GM21619 (cell line): ENCODE results near the gene LAMTOR3.

Experiments used
- ATAC-seq: cut with Tn5 transposase; IDR thresholded peaks from one replicate; pipeline ENCODE4 v1.9.1; 2021; ENCODE audit not compliant: unreplicated experiment

LAMTOR3 gene, protein sequence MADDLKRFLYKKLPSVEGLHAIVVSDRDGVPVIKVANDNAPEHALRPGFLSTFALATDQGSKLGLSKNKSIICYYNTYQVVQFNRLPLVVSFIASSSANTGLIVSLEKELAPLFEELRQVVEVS

DNA sequence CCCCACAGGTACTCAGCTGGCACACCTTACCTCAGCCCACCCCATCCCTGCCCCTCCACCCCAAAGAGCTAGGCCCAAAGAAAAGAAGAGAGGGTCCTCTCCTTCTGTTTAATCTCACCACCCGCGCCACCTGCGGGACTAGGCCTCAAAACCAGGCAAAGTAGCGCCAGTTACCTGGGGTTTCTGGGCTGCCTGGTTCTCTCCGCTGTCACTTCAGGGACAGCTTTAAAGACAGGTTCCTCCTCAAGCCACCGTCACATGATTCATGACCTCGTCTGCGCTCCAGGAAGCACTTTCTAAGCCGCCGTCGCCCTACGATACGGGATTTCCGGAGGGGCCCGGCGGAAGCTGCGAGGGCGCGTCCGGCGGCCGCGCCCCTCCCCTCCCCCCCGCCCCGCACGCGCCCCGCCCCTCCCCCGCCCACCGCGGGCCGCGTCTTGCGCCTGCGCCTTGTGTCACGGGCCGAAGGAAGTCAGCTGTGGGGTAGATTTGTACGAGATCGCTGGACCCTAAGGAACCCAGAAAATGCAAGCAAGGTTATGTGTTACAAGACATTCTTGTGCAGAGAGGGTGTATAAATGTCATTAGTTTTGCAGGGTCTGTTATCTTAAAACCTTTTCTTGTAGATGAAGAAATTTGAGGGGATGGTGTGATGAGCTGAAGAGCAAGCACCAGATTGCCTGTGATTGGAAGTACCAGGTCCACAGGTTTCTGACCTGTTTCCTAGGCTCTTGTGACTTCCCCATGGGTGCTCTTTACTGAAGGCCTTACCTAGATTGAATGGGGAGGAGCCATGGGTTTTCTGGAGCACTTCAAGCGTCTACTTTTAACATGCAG, at the start of gene LAMTOR3:
TSS of gene LAMTOR3 (minus strand) at position 267 of the 837 bp plus-strand sequence. CDS start 464 bp downstream, outside the sequence.
- peak; percentile 100 for ATAC-seq

DNA sequence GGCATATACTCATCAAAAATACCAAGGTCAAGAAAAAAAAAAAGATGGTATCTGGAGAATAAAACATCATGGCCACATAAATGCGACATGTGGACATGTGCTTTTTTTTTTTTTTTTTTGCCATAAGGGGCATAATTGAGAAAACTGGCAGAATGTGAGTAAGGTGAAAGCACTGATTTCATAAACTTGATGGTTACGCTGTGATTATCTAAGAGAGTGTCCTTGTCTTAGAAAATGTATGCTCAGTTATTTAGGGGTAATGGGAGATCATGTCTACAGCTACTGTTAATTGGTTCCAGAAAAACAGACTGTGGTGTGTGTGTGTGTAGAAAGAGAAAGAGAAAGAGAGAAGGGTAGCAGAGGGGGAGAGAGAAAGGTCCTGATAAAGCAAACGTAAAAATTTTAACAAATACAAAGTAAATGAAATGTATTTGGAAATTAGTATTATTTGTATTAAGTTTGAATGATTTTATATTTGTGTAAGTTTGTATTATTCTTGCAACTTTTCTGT, 44.1 kb upstream of the LAMTOR3 start:
- no peak for ATAC-seq

DNA sequence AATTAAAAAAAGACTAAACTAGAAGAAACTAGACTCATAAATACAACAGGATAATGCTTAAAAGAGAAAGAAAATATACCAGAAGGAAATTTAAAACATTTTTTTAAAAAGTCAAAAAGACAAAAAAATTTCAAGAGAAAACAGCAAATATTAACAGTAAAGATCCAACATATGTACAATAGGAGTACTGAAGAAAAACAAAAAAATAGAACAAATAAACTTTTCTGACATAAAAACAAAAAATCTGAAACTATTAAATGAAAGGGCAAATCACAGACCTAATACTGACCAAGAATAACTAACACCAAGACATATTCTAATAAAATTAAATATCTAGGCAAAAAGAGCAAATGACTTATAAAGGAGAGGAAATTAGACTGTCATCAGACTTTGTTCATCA, 40.7 kb upstream of the LAMTOR3 start:
- ATAC-seq = no peak

DNA sequence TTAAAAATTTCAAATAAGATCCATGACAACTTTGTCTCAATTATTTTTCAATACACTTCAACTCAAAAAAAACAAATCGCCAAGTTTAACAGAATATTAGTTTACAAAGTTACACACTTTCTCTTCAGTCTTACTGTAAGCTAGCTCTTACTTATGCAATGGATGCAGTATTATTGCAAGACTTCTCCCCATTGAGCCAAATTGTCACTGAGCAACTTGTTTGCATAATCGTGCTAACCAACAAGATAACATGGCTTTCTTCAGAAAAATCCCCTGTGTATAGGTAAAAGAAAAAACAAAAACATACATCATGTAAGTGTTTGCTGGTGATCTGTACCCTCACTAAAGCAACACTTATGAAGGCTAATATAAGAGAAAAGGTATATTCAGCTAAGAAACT, 33.3 kb upstream of the LAMTOR3 start:
- ATAC-seq = no peak

DNA sequence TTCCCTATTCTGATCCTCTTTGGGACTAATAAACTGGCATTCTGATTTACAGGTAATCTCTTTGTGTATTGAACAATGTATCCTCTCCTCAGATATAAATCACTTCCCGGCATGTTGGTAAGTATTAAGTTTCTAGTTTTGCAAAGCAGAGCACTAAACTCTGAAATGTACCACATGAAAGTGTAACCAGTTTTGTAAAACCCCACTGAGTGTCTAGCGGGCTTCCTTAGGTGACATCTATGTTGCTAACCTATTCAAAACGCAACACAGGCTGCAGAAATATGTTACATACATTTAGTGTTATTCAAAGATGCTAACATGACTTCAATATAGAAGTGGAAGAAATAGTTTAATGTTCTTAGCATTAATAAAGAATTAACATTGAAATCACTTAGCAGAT, 26.9 kb upstream of the LAMTOR3 start:
- ATAC-seq = no peak

DNA sequence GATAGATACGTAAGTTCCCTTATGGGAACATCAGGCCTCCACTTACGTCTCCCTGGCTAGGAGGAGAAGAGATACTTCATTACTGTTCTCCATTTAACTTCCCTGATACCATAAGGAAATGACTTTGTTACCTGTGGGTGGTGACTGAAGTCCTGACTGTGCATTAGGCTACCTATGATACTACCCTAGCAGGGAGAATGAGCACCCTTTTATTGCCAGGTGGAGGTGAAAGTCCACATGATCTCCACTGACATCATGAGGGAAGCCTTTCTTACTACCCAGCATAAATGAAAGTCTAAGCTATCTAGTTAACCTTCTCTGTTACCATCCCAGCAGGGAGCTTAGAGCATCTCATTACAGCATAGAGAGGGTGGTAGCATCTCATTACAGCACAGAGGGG, 24.4 kb upstream of the LAMTOR3 start:
- no peak for ATAC-seq

DNA sequence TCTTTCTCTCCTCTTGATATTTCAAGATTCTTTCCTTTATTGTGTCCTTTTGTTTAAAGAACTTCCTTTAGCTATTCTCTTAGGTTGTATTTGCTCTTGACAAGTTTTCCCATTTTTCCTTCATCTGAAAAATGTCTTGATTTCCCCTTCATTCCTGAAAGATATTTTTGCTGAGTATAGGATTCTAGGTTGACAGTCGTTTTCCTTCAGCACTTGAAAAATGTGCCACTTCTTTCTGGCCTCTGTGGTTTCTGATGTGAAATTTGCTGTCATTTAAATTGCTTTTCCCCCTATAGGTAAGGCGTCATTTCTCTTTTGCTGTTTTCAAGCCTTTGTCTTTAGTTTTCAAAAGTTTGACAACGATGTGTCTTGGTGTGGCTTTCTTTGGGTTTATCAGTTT, 23.3 kb upstream of the LAMTOR3 start:
- no peak for ATAC-seq

DNA sequence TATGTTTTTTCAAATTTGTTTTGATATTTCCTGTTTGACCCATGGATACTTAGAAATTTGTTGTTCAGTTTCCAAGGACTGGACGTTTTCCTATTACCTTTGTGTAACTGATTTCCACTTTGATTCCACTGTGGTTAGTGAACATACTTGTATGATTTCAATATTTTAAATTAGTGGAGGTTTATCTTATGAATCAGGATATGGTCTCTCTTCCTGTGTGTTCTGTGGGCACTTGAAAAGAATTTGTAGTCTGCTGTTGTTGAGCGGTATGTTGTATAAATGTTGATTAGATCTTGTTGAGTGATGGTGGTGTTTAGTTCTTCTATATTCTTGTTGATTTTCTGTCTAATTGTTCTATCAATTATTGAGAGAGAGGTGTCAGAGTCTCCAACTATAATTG, 21.2 kb upstream of the LAMTOR3 start:
- ATAC-seq = no peak

DNA sequence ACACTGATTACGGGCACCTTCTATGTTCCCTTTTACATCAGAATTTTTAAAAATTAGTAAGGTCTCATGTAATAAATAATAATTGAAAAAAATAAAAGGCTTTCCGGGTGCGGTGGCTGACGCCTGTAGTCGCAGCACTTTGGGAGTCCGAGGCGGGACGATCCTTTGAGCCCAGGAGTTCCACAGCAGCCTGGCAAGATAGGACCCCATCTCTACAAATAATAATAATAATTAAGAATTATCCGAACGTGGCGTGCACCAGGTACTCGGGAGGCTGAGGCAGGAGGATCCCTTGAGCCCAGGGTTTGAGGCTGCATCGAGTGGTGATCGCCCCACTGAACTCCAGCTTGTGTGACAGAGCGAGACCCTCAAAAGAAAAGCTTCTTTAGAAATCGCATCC, 771 bp upstream of the LAMTOR3 start:
- no peak for ATAC-seq

DNA sequence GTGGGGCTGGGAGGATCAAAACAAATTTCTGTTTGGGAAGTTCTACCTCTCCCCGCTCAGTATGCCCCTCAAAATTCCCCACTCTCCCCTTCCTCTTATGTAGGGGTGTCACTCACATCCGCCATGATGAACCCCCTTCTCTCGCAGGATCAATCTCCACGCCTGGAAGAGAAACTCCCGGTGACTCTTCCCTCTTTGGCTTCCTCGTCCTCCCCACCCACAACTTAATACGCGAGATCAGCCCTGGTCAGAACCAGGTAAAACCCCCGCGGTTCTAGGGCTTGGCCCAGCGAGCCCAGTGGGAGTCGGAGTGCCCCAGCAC, 427 bp downstream of the LAMTOR3 start:
- no peak for ATAC-seq

DNA sequence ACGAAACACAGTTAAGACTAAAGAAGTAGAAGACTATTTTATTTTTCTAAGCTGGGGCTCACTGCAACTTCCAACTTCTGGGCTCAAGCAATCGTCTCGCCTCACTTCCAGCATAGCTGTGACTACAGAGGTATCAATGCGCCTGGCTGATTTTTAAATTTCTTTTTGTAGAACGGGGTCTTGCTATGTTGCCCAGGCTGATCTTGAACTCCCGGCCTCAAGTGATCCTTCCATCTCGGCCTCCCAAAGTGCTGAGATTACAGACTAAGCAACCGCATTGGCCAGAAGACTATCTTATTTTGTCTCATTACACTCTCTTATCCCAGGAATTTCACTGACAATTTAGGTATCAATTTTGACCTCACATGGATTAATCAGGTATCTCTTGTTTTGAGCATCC, 1.2 kb downstream of the LAMTOR3 start:
- no peak for ATAC-seq

DNA sequence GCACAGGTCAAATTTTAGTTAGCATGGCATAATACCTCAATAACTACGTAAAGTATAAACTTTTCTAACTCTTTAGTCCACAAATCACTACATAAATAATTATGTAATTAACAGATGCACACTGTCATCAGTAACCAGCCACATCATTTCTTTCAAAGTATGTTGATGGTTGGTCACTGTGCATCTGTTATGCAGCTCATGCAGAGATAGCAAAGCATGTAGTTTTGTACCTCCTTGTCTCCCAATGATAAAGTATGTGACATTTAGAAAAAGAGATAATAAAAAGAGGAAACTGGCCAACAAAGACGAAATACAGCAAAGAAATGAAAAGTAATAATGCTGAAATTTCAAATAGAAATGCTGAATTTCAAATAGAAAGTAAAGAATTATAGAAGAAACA, 2.9 kb downstream of the LAMTOR3 start:
- no peak for ATAC-seq

DNA sequence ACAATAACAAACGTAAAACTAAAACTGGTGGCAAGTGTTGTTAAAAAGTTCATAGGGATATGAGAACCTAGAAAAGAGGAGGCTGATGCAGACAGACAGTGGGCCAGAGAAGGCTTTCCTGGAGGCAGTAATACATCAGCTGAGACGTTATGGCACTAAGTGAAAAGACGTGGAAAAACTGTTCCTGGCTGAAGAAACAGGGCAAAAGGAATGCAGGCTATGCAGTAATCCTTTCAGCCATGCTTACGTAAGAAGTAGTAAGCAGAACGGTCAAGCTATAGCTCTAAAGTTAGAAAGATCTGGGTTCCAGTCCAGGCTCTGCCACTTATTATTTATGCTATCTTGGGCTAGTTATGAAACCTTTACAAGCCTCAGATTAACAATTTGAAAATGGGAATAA, 6.4 kb downstream of the LAMTOR3 start:
- no peak for ATAC-seq

DNA sequence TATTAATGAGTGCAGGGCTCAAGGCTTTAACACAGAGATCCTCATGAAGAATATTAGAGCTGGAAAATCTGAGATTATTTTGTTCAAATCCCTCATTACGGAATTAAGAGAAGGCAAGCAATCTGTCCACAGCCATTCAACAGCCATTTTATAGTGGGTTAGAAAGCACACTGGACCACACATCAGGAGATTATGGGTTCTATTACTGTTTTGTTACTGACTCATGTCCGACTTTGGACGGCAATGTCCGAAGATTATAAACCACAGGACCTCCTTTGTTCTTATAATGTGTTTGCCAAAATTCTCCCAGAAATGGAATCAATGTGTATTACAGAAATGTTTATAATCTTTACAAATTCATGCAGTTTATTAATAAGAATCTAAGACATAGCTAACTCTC, 8.1 kb downstream of the LAMTOR3 start:
- ATAC-seq = no peak

DNA sequence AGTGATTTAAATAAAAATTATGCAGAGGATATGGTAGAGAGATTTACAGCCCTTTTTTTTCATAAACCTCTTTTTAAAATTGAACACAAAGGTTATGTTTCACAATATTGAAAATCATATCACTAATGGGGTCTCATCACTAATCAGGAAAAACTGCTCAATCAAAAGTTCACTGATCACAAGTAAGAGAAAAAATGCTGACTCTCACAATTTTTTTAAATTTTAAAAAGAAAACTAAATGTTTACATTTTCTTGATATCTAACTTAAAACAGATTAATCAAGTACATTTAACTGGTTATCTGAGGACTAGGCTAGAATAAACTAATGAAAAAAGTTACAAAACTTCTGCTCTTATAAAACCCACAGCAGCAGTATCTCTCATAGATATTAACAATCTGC, 8.5 kb downstream of the LAMTOR3 start:
- ATAC-seq = no peak

DNA sequence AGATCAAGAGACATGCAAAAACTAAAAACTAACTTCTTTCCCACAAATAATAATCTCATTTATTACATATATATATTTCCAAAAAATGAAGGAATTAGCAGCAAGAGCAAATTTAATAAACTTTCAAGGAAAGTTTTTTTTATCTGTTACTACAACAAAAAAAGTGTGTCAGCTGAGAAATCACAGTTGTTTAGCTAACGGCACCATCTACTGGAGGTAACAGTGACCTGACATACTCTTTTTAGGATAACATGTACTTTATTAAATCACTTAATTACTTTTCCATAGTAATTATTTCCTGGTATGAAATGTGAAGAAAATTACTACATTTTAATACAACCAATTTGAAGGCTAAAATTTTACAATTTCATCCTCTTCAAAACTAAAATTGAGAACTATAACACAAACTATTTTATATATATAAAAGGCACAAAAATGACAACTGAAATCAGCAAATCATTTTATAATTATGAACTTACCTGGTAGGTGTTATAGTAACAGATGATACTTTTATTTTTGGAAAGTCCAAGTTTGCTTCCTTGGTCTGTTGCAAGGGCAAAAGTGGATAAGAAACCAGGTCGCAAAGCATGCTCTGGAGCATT, 9.1 kb downstream of the LAMTOR3 start:
- no peak for ATAC-seq

DNA sequence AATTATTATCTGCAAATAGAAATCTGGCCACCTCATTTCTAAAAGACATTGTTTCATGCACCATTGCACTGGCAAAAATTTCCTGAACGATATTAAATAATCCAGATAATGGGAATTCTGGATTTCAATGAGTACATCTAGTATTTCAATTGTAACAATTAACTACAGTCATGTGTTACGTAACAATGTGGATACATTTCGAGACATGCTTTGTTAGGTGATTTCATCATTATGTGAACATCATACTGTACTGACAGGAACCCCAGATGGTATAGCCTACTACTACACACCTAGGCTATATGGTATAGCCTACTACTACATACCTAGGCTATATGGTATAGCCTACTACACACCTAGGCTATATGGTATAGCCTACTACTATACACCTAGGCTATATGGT, 14.8 kb downstream of the LAMTOR3 start:
- ATAC-seq = no peak

DNA sequence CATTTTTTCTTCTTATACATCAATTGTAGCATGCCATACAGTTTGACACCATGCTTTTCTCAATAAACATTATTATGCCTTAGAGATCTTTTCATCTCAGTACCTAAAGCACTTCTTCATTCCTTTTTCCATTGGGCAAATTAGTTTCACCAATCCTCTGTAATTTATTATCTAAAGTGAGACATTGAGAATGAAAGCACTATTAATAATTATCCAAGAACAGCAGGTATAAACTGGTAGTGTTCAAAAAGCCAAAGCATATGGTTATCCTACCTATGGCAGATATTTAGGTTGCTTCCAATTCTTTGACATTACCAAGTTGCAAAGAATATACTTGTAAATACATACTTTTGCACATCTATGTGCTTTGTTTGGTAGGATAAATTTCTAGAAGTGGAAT, 15.6 kb downstream of the LAMTOR3 start:
- ATAC-seq = peak; percentile 63

DNA sequence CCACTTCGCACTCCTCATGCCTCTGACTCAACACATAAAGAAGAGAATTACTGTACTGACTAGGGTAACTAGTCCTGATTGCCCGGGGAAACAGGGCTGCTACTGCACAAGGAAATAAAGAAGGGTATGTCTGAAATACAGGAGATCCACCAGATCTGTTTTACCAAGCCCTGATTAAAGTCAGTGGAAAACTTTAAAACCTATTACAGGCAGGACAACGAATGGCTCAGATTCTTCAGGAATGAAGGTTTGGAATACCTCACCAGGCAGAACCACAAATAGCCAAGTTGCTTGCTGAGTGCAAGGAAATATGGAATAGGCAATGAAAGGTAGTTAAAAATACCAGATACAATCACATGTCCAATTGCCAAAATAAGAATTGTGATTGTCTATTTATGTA, 17.3 kb downstream of the LAMTOR3 start:
- ATAC-seq = no peak

DNA sequence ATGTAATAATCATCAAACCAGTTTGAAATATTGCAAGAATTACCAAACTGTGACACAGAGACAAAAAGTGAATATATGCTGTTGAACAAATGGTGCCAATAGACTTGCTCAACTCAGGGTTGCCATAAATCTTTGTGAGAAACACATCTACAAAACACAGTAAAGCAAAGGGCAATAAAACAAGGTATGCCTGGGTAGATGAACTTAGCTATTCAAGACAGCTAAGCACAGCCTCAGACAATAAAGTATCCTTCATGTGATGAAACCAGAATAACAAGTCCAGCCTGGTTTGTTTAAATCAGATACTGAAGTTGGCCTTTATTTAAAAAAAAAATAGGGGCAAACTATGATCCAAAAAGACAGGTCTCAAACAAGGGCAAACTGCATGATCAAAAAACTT, 19.2 kb downstream of the LAMTOR3 start:
- no peak for ATAC-seq

DNA sequence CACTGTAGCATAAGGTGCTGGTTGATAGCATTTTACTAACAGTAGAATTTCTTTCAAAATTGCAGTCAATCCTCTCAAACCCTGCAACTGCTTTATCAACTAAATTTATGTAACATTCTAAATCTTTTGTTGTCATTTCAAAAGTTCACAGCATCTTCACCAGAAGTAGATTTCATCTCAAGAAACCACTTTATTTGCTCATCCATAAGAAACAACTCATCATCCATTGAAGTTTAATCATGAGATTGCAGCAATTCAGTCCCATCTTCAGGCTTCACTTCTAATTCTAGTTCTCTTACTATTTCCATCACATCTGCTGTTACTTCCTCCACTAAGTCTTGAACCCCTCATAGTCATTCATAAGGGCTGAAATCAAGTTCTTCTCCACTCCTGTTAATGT, 21.7 kb downstream of the LAMTOR3 start:
- ATAC-seq = no peak

DNA sequence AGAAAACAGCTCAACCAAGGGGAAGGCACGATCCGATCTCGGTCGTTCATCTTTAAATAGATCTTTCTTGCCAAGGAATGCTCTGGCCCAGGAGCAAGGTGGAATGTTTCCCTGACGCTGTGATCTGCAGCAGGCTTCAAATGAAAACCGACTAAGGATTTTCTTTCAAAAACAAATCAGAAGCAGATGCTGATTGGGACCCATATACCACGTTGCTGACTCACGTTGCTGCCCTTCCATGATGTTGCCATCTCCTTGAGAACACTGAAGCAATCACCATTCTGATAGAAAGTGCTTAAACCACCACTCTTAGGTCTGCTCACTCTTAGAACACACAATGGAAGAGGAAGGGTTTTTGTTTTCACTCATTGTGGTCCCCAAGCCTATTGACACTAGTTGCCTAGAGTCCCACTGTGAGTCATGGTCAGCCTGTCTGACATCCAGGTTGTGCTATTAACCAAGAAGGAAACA, 26.1 kb downstream of the LAMTOR3 start:
- peak; percentile 74 for ATAC-seq
